Measurements from ENCODE around the gene GPX2. TPM values are rescaled to one million over a fixed set of nuclear protein-coding genes. Genes with fewer than 3 reads are reported as not detected.

GPX2 gene
- total RNA-seq (2014; rRNA removed; shearing (Covaris generic); ENCODE audit: low replicate concordance), result 84.3 and 142 TPM in 2 replicates

GRCh38 chr14:64942531-64943111 is at the start of gene GPX2:
GPX2 (minus strand) TSS chr14:64942745; CDS start chr14:64942726, 19 bp downstream.
- peak; percentile 80 for DNase-seq (ENCODE audit: low read depth)
- in situ Hi-C loops (cut with HindIII; ENCODE audit: low pct_unique_long_range_greater_than_20kb, low sequenced_read_pairs), result no loop called here

- DNase-seq (ENCODE audit: low read depth), result no peak
- in situ Hi-C loops (cut with HindIII; ENCODE audit: low pct_unique_long_range_greater_than_20kb, low sequenced_read_pairs), result no loop called here
Observed at GRCh38 chr14:64990939-64991338, 48.4 kb upstream of the GPX2 start.

GRCh38 chr14:64990296-64990695 is 47.8 kb upstream of the GPX2 start:
- in situ Hi-C loops (cut with HindIII; ENCODE audit: low pct_unique_long_range_greater_than_20kb, low sequenced_read_pairs), result no loop called here
- DNase-seq (ENCODE audit: low read depth), result no peak

DNA sequence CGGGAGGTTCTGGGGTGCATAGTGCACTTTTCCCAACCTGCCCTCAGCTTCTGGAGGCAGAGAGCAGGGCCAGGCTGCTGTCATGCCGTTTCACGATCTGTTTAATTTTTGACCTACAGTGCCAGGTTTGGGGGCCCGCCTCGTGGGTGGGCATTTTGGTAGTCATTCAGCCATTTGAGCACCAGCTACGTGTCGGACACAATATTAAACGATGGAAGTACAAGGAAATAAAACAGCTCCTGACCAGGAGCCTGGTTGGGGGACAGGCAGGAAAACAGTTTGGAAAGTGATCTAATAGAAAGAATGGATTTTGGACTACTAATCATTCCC is 44.9 kb upstream of the GPX2 start:
- DNase-seq (ENCODE audit: low read depth), result no peak
- in situ Hi-C loops (cut with HindIII; ENCODE audit: low pct_unique_long_range_greater_than_20kb, low sequenced_read_pairs), result no loop called here

- in situ Hi-C loops (cut with HindIII; ENCODE audit: low pct_unique_long_range_greater_than_20kb, low sequenced_read_pairs), result no loop called here
Observed at GRCh38 chr14:64986648-64987437, 44.3 kb upstream of the GPX2 start, which contains the start of gene FNTB. FNTB (plus strand) TSS chr14:64986895; CDS start chr14:64986954, 59 bp downstream.

DNA sequence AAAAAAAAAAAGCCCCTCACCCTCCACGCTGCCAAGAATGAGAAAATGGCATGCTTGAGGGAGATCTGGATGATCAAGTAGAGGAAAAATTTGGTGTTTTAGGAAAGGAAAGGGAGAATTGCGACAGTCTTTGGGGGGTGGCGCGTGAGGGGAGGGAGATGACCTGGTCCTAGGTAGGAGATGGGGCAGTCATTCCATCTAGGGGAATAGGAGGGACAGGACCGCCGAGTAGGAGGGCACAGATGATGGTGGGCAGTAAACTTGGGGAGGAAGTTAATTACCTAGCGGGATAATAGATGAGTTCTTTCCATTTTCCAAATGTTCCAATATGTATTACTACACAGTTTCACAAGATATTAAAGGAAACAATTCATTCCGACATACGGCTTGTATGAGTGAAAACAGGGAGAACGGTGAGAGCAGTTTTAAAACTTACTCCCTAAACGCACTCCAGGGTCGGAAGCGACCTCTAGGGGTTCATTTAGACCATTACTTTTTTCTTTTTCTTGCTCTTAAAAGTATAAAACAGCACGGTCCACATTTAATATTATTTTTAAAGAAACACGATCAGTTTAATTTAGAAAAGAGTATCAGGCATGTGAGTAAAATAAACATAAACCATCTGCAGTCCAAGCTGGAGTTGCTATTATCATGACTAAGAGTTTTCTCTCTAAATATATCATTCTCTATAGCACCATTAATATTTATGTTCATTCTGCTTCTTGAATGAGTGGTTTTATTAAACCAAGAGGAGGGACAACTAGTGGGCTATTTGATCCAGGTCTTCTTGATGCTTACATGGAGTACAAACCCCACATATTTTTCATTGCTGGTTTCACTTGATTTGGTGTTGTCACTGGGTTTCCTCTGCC is 41.1 kb upstream of the GPX2 start:
- in situ Hi-C loops (cut with HindIII; ENCODE audit: low pct_unique_long_range_greater_than_20kb, low sequenced_read_pairs), result no loop called here
- peak; percentile 33 for DNase-seq (ENCODE audit: low read depth)

More at GRCh38 chr14:64986648-64987437, 44.3 kb upstream of the GPX2 start, which contains the start of gene FNTB:
- peak; percentile 90 for DNase-seq (ENCODE audit: low read depth)

GRCh38 chr14:64979336-64980074 is 37.0 kb upstream of the GPX2 start:
- in situ Hi-C loops (cut with HindIII; ENCODE audit: low pct_unique_long_range_greater_than_20kb, low sequenced_read_pairs), result no loop called here

GRCh38 chr14:64974563-64974962 is 32.0 kb upstream of the GPX2 start:
- DNase-seq (ENCODE audit: low read depth), result no peak
- in situ Hi-C loops (cut with HindIII; ENCODE audit: low pct_unique_long_range_greater_than_20kb, low sequenced_read_pairs), result no loop called here

More at GRCh38 chr14:64979336-64980074, 37.0 kb upstream of the GPX2 start:
- DNase-seq (ENCODE audit: low read depth), result no peak

- DNase-seq (ENCODE audit: low read depth), result no peak
- in situ Hi-C loops (cut with HindIII; ENCODE audit: low pct_unique_long_range_greater_than_20kb, low sequenced_read_pairs), result no loop called here
Observed at GRCh38 chr14:64973826-64974225, 31.3 kb upstream of the GPX2 start.

DNA sequence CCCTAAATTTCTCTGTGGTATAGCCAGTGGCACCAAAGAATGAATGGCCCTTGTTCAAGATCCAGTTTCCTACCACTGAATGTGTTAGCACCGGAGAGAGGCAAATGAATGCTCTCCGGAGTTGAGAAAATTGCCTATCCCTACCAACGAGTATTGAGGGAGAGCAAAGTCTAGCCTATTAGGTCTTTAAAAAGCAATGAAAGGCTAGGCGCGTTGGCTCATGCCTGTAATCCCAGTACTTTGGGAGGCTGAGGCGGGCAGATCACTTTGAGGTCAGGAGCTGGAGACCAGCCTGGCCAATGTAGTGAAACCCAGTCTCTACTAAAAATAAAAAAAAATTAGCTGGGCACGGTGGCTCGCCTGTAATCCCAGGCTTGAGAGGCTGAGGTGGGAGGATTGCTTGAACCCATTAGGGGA is 30.5 kb upstream of the GPX2 start:
- in situ Hi-C loops (cut with HindIII; ENCODE audit: low pct_unique_long_range_greater_than_20kb, low sequenced_read_pairs), result no loop called here
- no peak for DNase-seq (ENCODE audit: low read depth)

DNA sequence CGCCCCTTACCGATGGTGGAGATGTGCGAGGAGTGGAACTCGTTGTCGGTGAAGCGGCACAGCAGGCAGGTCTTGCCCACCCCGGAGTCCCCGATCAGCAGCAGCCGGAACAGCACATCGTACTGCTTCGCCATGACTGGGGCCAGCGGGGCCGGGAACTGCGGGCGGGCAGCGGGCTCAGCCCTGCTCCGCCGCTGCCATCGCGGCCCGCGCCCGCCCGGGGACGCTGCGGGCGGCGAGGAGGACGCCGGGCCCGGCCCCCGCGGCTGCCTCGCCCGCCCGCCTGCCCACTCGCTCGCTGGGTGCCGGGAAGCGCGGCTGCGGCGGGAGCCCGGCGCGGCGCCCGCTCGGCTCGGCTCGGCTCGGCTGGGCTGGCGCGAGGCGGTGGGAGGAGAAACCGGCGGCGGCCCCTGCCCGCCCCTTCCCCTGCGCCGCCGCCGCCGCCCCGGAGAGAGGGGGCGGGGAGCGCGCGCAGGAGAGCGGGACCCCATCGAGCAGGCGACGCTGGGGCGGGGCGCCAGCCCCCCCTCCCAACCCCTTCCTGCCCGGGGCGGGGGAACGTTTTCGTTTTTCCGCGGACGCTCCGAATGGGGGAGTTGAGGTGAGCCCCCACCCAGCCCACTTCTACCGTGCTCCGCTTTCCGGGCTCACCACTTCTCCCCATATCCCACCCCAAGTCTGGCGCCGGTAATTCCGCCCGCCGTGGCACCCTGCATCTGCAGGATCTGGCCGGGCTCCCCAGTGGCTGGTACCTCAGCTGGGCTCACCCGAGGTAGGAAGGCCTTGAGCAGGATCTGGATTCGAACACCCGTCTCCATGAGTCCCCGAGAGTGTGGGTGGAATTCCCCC is 29.6 kb upstream of the GPX2 start, which contains the start of gene RAB15:
TSS of gene RAB15 (minus strand) at position 394 of the 849 bp plus-strand sequence. CDS start at position 134, 260 bp downstream.
- no peak for DNase-seq (ENCODE audit: low read depth)
- in situ Hi-C loops (cut with HindIII; ENCODE audit: low pct_unique_long_range_greater_than_20kb, low sequenced_read_pairs), result no loop called here

DNA sequence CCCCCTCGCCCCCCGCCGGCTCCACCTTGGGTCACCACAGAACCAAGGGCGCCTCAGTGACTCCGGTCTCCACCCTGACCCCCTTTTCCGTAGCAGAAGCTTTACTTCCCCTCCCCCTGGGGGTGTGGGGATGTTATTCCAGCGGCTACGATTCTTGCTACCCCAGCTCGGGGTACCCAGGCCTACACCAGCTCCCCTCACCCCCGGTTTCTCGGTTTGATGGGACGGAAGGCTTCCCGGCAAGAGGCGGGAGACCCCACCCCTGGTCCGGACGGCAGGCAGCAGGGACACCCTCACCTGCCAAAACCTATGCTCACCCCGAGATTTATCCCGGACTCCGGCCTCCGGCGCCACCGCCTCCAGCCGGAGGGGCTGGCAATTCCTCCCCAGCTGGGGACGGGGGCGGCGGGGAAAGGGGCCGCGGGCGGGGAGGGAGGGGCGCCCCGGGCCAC is 29.0 kb upstream of the GPX2 start:
- in situ Hi-C loops (cut with HindIII; ENCODE audit: low pct_unique_long_range_greater_than_20kb, low sequenced_read_pairs), result no loop called here

DNA sequence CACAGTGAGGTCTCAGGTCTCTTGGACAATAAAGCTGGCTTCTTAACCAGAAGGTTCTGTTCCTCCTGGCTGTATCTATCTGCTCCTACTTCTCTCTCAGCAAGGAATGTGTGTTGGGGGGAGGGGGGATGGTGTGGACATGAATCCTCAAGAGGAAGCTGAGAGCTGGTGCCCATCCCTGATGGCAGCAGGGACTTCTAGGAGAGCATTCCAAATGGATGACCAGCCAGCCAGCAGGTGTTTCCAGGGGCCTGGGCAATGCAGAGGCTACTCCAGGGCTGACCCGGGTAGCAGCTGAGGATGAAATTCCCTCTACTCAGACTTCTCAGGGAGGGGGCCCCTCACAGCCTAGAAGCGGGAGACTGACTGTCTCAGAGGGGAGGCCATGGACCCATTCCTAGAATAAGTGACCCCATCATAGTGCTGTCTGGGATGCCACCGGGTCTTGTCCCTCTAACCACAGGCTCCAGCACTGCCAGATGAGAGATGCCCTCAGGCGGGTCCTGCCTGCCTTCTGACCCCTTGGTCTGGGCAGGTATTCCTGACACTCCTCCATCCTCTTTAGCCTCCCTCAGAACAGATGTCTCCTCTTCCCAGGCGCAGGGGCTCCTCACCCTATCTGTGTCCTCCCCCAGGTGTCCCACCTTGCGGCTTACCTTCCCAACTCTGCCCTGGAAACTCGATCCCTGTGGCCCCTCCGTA is 28.4 kb upstream of the GPX2 start:
- no peak for DNase-seq (ENCODE audit: low read depth)

More for the DNA sequence above, 29.0 kb upstream of the GPX2 start:
- DNase-seq (ENCODE audit: low read depth), result no peak

DNA sequence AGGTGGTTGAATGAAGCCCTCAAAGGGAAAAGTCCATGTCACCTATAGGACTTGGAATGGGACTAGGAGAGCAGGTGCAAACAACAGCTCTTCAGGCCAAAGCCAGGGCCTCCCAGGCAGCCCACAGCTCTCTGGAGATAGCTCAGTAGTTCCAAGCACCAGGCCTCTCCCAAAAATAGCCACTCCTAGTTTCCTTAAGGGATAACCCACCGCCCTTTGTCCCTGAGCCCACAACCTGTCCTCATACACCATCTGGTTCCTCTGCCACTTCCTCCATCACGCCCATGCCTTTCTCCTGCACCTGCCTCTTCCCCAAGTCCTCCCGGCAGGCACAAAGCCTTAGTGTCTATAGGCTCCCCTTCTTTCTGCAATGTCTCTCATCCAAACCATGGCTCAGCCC is 27.5 kb upstream of the GPX2 start:
- in situ Hi-C loops (cut with HindIII; ENCODE audit: low pct_unique_long_range_greater_than_20kb, low sequenced_read_pairs), result no loop called here
- DNase-seq (ENCODE audit: low read depth), result no peak

More for the DNA sequence above, 28.4 kb upstream of the GPX2 start:
- in situ Hi-C loops (cut with HindIII; ENCODE audit: low pct_unique_long_range_greater_than_20kb, low sequenced_read_pairs), result no loop called here

DNA sequence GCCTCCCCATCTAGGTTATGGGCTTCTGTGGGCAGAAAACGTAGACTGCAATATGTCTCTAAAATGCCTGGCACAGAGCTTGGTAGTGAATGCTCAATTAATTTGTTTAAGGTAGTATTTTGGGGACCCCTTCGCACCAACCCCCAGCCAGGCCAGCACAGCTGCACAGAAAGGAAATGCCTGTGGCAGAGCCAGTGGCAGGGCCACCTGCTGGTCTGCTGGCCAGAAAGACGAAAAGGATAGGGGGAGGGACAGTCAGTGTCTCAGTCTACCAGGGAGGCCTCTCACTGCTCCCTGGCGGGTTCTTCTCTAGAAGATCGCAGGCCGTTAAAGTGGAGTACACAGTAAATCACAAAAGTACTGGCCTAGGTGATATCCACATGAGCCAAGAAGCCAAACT is 26.1 kb upstream of the GPX2 start:
- no peak for DNase-seq (ENCODE audit: low read depth)
- in situ Hi-C loops (cut with HindIII; ENCODE audit: low pct_unique_long_range_greater_than_20kb, low sequenced_read_pairs), result no loop called here

DNA sequence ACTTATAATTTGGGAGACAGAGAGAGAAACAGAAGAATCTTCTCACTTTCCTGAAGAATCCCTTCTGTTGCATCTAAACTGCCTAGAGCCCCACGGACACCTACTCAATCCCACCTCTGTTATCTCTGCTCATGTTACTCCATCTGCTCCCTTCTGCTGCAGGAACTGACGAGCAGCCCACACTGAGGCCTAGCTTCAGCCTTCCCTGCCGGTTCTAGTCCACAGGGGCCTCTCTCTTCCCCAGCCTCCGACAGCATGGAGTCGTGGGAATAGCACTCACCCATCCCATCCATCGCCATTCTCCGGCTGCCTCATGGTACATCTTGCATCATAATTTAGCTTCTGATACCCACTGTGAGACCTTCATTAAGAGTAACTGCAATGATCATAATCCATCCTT is 25.6 kb upstream of the GPX2 start:
- in situ Hi-C loops (cut with HindIII; ENCODE audit: low pct_unique_long_range_greater_than_20kb, low sequenced_read_pairs), result no loop called here
- no peak for DNase-seq (ENCODE audit: low read depth)

GRCh38 chr14:64966976-64967375 is 24.4 kb upstream of the GPX2 start:
- no peak for DNase-seq (ENCODE audit: low read depth)
- in situ Hi-C loops (cut with HindIII; ENCODE audit: low pct_unique_long_range_greater_than_20kb, low sequenced_read_pairs), result no loop called here

Data from Caki2 (cell line).